Panc1 (cell line): ENCODE data around the gene EXOSC7. TPM values are rescaled to one million over a fixed set of nuclear protein-coding genes. Genes with fewer than 3 reads are reported as not detected.
"Not testable (repeated sequence)": the region's sequence is repeated elsewhere in the genome, so short reads cannot be mapped to it uniquely, and the experiment has no call there.

ENCODE experiments used
- ATAC-seq: fragments of 200-7000 bp; cut with Tn5 transposase; 2 replicates; pipeline ENCODE4 v1.9.1; 2020; ENCODE audit warnings: mild to moderate bottlenecking, moderate library complexity
- BruUV-seq: library from RNA; stranded (reverse); fragments of 400-500 nt; replicated peaks from 2 replicates; lab custom pipeline; 2021; lab: Mats Ljungman, UMichigan
- CTCF ChIA-PET: fragments of 300-600 bp; sonication (Branson Sonifier 250); formaldehyde crosslinking; loops from one replicate; lab custom pipeline; 2022; ENCODE audit warnings: antibody characterized with exemption; lab: Charles Lee
- POLR2A ChIA-PET: fragments of 300-600 bp; sonication (Branson Sonifier 250); formaldehyde crosslinking; loops from one replicate; lab custom pipeline; 2022; ENCODE audit warnings: antibody characterized with exemption; lab: Charles Lee
- DNase-seq: peaks from one replicate; pipeline ENCODE4 v3.0.0-alpha.2; 2010; ENCODE audit warnings: low read depth, low spot score
- H3K27ac ChIP-seq: 2 replicates; pipeline ENCODE4 v1.5.1; 2011; ENCODE audit warnings: mild to moderate bottlenecking, low read length, inconsistent platforms
- H3K27me3 ChIP-seq: fragments of 200-500 bp; sonication (Bioruptor generic); 2 replicates; pipeline ENCODE4 v1.6.0; 2014; ENCODE audit warnings: low read length, inconsistent platforms; ENCODE audit not compliant: control insufficient read depth, insufficient read depth
- H3K36me3 ChIP-seq: fragments of 200-500 bp; sonication (Bioruptor generic); 2 replicates; pipeline ENCODE4 v1.5.1; 2014; ENCODE audit warnings: inconsistent platforms, mild to moderate bottlenecking, low read length, moderate library complexity; ENCODE audit not compliant: control insufficient read depth, insufficient read depth
- H3K4me1 ChIP-seq: 2 replicates; pipeline ENCODE4 v1.5.1; 2011; ENCODE audit warnings: inconsistent platforms, mild to moderate bottlenecking, low read length, moderate library complexity; ENCODE audit not compliant: control insufficient read depth, insufficient read depth
- H3K4me3 ChIP-seq, 2 experiments: 2 replicates each; pipeline ENCODE4 v1.5.1; 2011 to 2012; ENCODE audit warnings: low read depth in 2 of 2, low read length in 2 of 2, mild to moderate bottlenecking in 2 of 2, inconsistent platforms in 1 of 2, moderate library complexity in 1 of 2
- H3K9me3 ChIP-seq: fragments of 200-500 bp; sonication (Bioruptor generic); 2 replicates; pipeline ENCODE4 v1.5.1; 2014; ENCODE audit warnings: low read depth, mild to moderate bottlenecking, inconsistent platforms, low read length, moderate library complexity; ENCODE audit not compliant: control insufficient read depth, insufficient read depth
- CTCF ChIP-seq: fragments of 450-650 bp; IDR thresholded peaks from 2 replicates; pipeline ENCODE4 v1.5.1; 2017; ENCODE audit warnings: mild to moderate bottlenecking
- POLR2AphosphoS5 ChIP-seq: IDR thresholded peaks from 2 replicates; pipeline ENCODE4 v1.6.1; 2012; ENCODE audit warnings: mild to moderate bottlenecking, low read depth, low read length, moderate library complexity
- REST ChIP-seq, 2 experiments: IDR thresholded peaks; 2 replicates each; pipeline ENCODE4 v1.6.1; 2011 to 2012; ENCODE audit warnings: low read depth in 2 of 2, control low read depth in 1 of 2, low read length in 1 of 2, mild to moderate bottlenecking in 1 of 2, moderate library complexity in 1 of 2; ENCODE audit not compliant: insufficient read depth in 1 of 2
- SIN3A ChIP-seq: IDR thresholded peaks from 2 replicates; pipeline ENCODE4 v1.6.1; 2012; ENCODE audit warnings: low read depth, mild to moderate bottlenecking, low read length, moderate library complexity, borderline replicate concordance; ENCODE audit not compliant: insufficient read depth
- TCF7L2 ChIP-seq: IDR thresholded peaks from 2 replicates; pipeline ENCODE4 v1.6.1; 2011; ENCODE audit warnings: mild to moderate bottlenecking, low read depth, low read length, inconsistent platforms
- in situ Hi-C: cut with HindIII; loops from 2 replicates; pipeline ENCODE4 v1.10.0; 2016; ENCODE audit warnings: low sequenced_read_pairs, low pct_unique_long_range_greater_than_20kb
- intact Hi-C: fragments of 100-400 bp; cut with micrococcal nuclease; formaldehyde crosslinking; loops from one replicate; pipeline ENCODE4 v1.10.0; 2022; ENCODE audit not compliant: unreplicated experiment
- total RNA-seq: library from RNA; stranded (reverse); gene quantifications from one replicate; pipeline ENCODE4 v1.2.1, GENCODE V29; 2021; ENCODE audit not compliant: unreplicated experiment

EXOSC7 gene
- total RNA-seq, 1 experiment from 2014 or later, result 38.4 TPM

GRCh38 chr3:44948239-44948638 lies 27.8 kb upstream of the EXOSC7 start:
- no TSS peak for BruUV-seq
- in situ Hi-C loops (no loop called here), intact Hi-C loops (no loop called here)
- no peak overlapping the region for H3K27ac ChIP-seq
- DNase-seq, result no peak
- POLR2A ChIA-PET, result no interaction called here
- no peaks in the 10 kb centered on the region for H3K4me1 ChIP-seq
- TF ChIP-seq CTCF (no peak), REST (IDR thresholded peaks at IDR 0.05; ENCODE audit: insufficient read depth in 1 of 2, low read depth in 2 of 2, low read length in 1 of 2) (no peak)
- H3K27me3 ChIP-seq, result no peaks in the 10 kb centered on the region
- ATAC-seq, result no peak
- no peaks in the 10 kb centered on the region for H3K9me3 ChIP-seq
- no peaks in the 10 kb centered on the region for H3K36me3 ChIP-seq
- CTCF ChIA-PET, result no interaction called here
- no peak overlapping the region for H3K4me3 ChIP-seq

- DNase-seq, in situ Hi-C loops, H3K27ac ChIP-seq, POLR2A ChIA-PET, H3K9me3 ChIP-seq, BruUV-seq, H3K27me3 ChIP-seq, H3K4me1 ChIP-seq, intact Hi-C loops, H3K4me3 ChIP-seq, ATAC-seq, H3K36me3 ChIP-seq, CTCF ChIA-PET: not testable (repeated sequence)
These were observed 26.3 kb upstream of the EXOSC7 start for GRCh38 chr3:44949770-44950169.

- Histone ChIP-seq H3K27ac (no peak overlapping the region), H3K36me3 (no peaks in the 10 kb centered on the region), H3K4me3 (no peak overlapping the region), H3K4me1 (0 out of 2 replicates have a peak, but pooled peaks cover 4% of the 10 kb centered on the region), H3K9me3 (no peaks in the 10 kb centered on the region), H3K27me3 (no peaks in the 10 kb centered on the region)
- TF ChIP-seq CTCF (no peak), POLR2AphosphoS5 (no peak), TCF7L2 (no peak), SIN3A (no peak), REST (IDR thresholded peaks at IDR 0.05; ENCODE audit: insufficient read depth in 1 of 2, low read depth in 2 of 2, low read length in 1 of 2) (no peak)
- intact Hi-C loops, result no loop called here
- ChIA-PET POLR2A (no interaction called here), CTCF (no interaction called here)
- no TSS peak for BruUV-seq
- ATAC-seq (no peak), DNase-seq (no peak)
- in situ Hi-C loops, result no loop called here
These were observed 25.7 kb upstream of the EXOSC7 start for GRCh38 chr3:44950275-44950734.
